Neutrophil (primary cell): Measurements from ENCODE around the gene DIAPH1.

Source experiments
- H3K27ac ChIP-seq: fragments of 200-600 bp; sonication (generic); 2 replicates; pipeline ENCODE4 v1.5.1; 2016; ENCODE audit warnings: mild to moderate bottlenecking, moderate library complexity
- H3K27me3 ChIP-seq: fragments of 200-600 bp; sonication (generic); 2 replicates; pipeline ENCODE4 v1.6.0; 2016; ENCODE audit warnings: mild to moderate bottlenecking
- H3K36me3 ChIP-seq: fragments of 200-600 bp; sonication (generic); 2 replicates; pipeline ENCODE4 v1.5.1; 2017
- H3K4me1 ChIP-seq, 2 experiments: fragments of 200-600 bp in 1 of 2; sonication (generic) in 1 of 2; 1 replicate in 1 of 2; 2 replicates in 1 of 2; pipeline versions ENCODE4 v1.5.1 to v1.6.1; 2013 to 2016; ENCODE audit warnings: low read depth in 1 of 2, low read length in 1 of 2, mild to moderate bottlenecking in 1 of 2, moderate library complexity in 1 of 2; ENCODE audit not compliant: control insufficient read depth in 1 of 2, insufficient read depth in 1 of 2
- H3K4me3 ChIP-seq, 2 experiments: fragments of 200-600 bp in 1 of 2; sonication (generic) in 1 of 2; 1 replicate in 1 of 2; 2 replicates in 1 of 2; pipeline ENCODE4 v1.5.1; 2013 to 2016; ENCODE audit warnings: low read depth in 1 of 2, low read length in 1 of 2, mild to moderate bottlenecking in 1 of 2, moderate library complexity in 1 of 2
- H3K9me3 ChIP-seq: fragments of 200-600 bp; sonication (generic); 2 replicates; pipeline ENCODE4 v1.5.1; 2016
- TF ChIP-seq, protein P1 (sequence below): fragments of 200-600 bp; sonication (generic); IDR thresholded peaks from 2 replicates; pipeline ENCODE4 v1.5.1; 2016; ENCODE audit warnings: antibody characterized with exemption

Gene DIAPH1

DNA sequence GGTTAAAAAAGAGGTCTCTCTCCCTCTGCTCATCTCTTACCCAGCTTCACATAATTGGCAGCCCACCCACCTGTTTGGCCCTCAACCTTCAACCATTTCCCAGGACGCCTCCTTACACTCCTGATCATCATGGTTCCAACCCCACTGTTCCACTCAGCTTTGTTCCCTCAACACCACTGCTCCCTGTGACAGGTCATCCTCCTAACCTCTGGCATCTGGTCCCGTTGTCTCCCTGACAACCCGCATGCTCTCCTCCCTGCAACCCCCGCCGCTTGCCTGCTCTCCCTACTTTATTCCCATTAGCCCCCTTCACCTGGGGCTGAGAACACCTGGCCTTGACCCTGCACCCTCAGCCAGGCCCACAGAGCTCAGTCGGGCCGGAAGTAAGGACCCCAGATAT, 117.0 kb downstream of the DIAPH1 start:
- no peak overlapping the region for H3K27ac ChIP-seq
- no peak overlapping the region for H3K4me3 ChIP-seq
- H3K9me3 ChIP-seq = no peaks in the 10 kb centered on the region
- no peaks in the 10 kb centered on the region for H3K36me3 ChIP-seq
- no peaks in the 10 kb centered on the region for H3K4me1 ChIP-seq
- H3K27me3 ChIP-seq = peaks cover 52% of the 10 kb centered on the region
- TF ChIP-seq, protein P1, sequence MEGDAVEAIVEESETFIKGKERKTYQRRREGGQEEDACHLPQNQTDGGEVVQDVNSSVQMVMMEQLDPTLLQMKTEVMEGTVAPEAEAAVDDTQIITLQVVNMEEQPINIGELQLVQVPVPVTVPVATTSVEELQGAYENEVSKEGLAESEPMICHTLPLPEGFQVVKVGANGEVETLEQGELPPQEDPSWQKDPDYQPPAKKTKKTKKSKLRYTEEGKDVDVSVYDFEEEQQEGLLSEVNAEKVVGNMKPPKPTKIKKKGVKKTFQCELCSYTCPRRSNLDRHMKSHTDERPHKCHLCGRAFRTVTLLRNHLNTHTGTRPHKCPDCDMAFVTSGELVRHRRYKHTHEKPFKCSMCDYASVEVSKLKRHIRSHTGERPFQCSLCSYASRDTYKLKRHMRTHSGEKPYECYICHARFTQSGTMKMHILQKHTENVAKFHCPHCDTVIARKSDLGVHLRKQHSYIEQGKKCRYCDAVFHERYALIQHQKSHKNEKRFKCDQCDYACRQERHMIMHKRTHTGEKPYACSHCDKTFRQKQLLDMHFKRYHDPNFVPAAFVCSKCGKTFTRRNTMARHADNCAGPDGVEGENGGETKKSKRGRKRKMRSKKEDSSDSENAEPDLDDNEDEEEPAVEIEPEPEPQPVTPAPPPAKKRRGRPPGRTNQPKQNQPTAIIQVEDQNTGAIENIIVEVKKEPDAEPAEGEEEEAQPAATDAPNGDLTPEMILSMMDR = no peak

DNA sequence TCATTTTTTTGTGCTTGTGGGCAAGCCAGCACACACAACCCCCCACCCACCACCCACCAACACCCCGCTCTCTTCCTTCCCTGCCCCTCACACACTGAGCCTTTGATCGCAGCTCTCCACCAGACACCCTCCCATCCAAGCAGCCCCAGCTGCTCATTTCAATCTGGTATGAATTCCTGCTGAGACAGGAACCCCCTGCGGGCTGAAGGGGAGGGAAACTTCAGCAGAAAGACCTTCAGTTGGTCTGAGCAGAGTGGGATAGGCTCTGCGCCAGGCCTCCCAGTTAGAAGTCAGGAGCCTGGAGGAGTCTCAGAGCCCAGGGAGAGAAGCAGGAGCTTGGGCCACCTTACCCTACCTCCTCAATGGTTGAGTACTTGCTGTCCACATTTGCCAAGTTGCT, 122.8 kb downstream of the DIAPH1 start:
- no peaks in the 10 kb centered on the region for H3K9me3 ChIP-seq
- peaks cover 92% of the 10 kb centered on the region for H3K27me3 ChIP-seq
- no peak overlapping the region for H3K4me3 ChIP-seq
- H3K27ac ChIP-seq = no peak overlapping the region
- H3K4me1 ChIP-seq = peaks cover 0 to 14% of the 10 kb centered on the region in 2 experiments
- TF ChIP-seq, protein P1 = no peak
- no peaks in the 10 kb centered on the region for H3K36me3 ChIP-seq

DNA sequence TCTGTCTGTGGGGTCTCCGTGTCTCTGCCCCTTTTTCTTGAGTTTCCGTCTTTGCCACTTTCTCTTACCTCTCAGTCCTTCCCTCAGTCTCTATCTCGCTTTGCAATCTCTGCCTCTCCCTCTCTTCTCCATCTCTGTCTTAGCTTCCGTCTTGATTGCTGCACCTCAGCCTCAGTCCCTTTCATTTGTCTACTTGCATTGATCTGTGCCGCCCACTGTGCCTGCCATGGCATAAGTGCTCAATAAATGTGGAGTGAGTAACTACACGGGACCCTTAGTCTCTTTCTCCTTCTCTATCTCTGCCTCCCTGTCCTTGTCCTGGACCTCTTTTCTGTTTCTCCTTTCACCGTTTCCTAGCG, 123.4 kb downstream of the DIAPH1 start:
- Histone ChIP-seq H3K9me3 (no peaks in the 10 kb centered on the region), H3K27me3 (peaks cover 92% of the 10 kb centered on the region), H3K4me3 (no peak overlapping the region), H3K36me3 (no peaks in the 10 kb centered on the region), H3K27ac (no peak overlapping the region), H3K4me1 (peaks cover 0 to 14% of the 10 kb centered on the region in 2 experiments)
- TF ChIP-seq, protein P1 = no peak

DNA sequence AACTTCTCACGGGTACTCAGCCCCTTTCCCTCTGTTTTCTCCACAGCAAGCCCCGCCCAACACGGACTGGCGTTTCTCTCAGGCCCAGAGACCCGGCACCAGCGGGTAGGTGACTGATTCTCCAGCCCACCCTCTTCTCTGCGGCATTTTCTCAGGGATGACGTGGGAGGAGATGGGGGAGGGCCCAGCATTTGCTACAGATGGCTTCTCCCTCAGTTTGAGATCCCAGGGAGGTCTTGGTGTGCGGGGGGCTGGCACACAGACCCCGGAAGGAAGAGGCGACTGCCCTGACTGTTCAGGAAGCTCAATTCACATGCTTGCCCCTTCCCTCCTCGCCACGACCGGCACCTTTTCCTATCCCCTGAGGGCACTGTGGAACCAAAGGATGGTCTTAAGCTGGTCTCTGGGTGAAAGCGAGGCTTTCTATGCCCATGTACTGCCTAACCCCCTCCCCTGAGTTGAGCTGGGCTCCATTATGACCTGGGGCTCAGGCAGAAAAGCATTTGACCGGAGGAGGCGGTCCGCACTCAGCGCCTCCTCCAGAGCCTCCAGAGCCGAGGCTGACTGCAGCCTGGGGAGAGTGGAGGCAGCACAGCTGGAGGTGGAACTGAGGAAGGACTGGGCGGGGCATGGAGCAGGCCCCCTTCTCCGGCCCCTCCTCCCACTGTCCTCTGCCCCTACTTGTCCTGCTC, 123.9 kb downstream of the DIAPH1 start:
- Histone ChIP-seq H3K27ac (no peak overlapping the region), H3K36me3 (no peaks in the 10 kb centered on the region), H3K9me3 (no peaks in the 10 kb centered on the region), H3K4me1 (peaks cover 0 to 14% of the 10 kb centered on the region in 2 experiments), H3K4me3 (no peak overlapping the region), H3K27me3 (peaks cover 96% of the 10 kb centered on the region)
- TF ChIP-seq, protein P1 = no peak

DNA sequence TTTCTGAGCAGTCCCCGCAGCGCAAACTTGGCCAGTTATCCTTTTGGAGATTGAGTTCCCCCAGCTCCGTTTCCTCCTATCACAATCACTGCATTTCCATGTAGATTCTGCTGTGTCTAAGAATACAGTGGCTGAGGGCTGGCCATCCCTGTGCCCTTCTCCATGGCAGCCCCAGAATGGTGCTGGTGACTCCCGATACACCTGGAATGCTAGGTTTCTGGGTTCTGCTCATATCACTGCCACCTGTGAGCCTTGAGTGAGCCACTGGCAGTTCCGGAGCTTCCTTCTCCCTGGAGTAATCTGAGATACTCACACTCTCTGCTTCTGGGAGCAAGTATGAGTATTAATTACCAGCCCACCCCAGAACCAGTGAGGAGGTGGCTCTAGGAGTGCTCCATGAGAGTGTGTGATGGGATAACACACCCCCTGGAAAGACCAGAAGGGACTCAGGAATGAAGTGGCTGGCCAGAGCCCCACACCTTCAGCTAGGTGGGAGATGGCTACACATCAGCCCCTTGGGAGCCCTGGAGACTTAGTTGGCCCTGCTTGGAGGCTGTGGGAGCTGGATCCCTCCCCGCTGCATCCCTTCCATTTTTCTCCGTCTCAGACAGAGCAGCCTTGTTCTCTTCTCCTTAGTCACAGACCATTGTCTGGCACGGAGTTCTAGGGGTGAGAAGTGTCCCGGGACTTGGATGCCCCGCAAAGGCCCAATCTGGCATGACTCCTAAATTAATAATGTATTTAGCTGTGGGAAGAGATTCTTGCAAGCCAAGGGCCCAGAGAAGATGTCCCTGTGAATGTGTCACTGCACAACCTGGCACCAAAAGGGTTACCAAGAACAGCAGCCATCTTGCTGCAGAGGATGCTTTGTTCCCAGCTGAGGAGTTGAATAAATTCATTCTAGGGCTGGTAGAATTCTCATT, 125.0 kb downstream of the DIAPH1 start:
- no peak overlapping the region for H3K4me3 ChIP-seq
- H3K36me3 ChIP-seq = no peaks in the 10 kb centered on the region

More for the DNA sequence above, 125.0 kb downstream of the DIAPH1 start:
- Histone ChIP-seq H3K27me3 (peaks cover 100% of the 10 kb centered on the region), H3K4me1 (peaks cover 0 to 14% of the 10 kb centered on the region in 2 experiments), H3K9me3 (no peaks in the 10 kb centered on the region), H3K27ac (no peak overlapping the region)
- TF ChIP-seq, protein P1 = no peak
